ENCODE results near the gene CPA5. TPM values are rescaled to one million over a fixed set of nuclear protein-coding genes. Genes with fewer than 3 reads are reported as not detected.
"Not testable (repeated sequence)": the region's sequence is repeated elsewhere in the genome, so short reads cannot be mapped to it uniquely, and the experiment has no call there.

Gene CPA5
- total RNA-seq, 2 donors from 2014 or later: not detected

- H3K27ac ChIP-seq: peak overlapping the region; percentile 71 to 78
- H3K4me1 ChIP-seq: peaks cover 0 to 30% of the 10 kb centered on the region in 2 donors
- no peak overlapping the region for H3K4me3 ChIP-seq
- no peaks in the 10 kb centered on the region for H3K9me3 ChIP-seq
- no peak for TF ChIP-seq CTCF (IDR thresholded peaks at IDR 0.05)
- DNase-seq (ENCODE audit: low spot score): no peak
- H3K36me3 ChIP-seq: no peaks in the 10 kb centered on the region
- H3K27me3 ChIP-seq: no peaks in the 10 kb centered on the region
Measured at GRCh38 chr7:130374507-130374906, 29.9 kb downstream of the CPA5 start.

GRCh38 chr7:130376461-130376860 lies 31.8 kb downstream of the CPA5 start:
- not testable (repeated sequence) for H3K36me3 ChIP-seq; H3K27me3 ChIP-seq; H3K4me3 ChIP-seq; DNase-seq (ENCODE audit: low spot score); H3K9me3 ChIP-seq; H3K27ac ChIP-seq
- peaks cover 0 to 29% of the 10 kb centered on the region in 2 donors for H3K4me1 ChIP-seq

GRCh38 chr7:130377178-130377577 lies 32.6 kb downstream of the CPA5 start:
- H3K4me1 ChIP-seq: peaks cover 0 to 29% of the 10 kb centered on the region in 2 donors
- DNase-seq (ENCODE audit: low spot score): no peak
- no peaks in the 10 kb centered on the region for H3K9me3 ChIP-seq
- no peak for TF ChIP-seq CTCF (IDR thresholded peaks at IDR 0.05)
- H3K27me3 ChIP-seq: no peaks in the 10 kb centered on the region
- no peak overlapping the region for H3K4me3 ChIP-seq
- H3K36me3 ChIP-seq: no peaks in the 10 kb centered on the region
- no peak overlapping the region for H3K27ac ChIP-seq

- Histone ChIP-seq H3K4me1 (peaks cover 0 to 12% of the 10 kb centered on the region in 2 donors), H3K4me3 (no peak overlapping the region), H3K27ac (no peak overlapping the region), H3K36me3 (no peaks in the 10 kb centered on the region), H3K9me3 (no peaks in the 10 kb centered on the region), H3K27me3 (no peaks in the 10 kb centered on the region)
- no peak for DNase-seq (ENCODE audit: low spot score)
- no peak for TF ChIP-seq CTCF (IDR thresholded peaks at IDR 0.05)
Measured at GRCh38 chr7:130379019-130379418, 34.4 kb downstream of the CPA5 start.

- TF ChIP-seq CTCF (IDR thresholded peaks at IDR 0.05): no peak
- H3K4me3 ChIP-seq: no peak overlapping the region
- no peaks in the 10 kb centered on the region for H3K9me3 ChIP-seq
- no peak for DNase-seq (ENCODE audit: low spot score)
- H3K36me3 ChIP-seq: no peaks in the 10 kb centered on the region
- H3K4me1 ChIP-seq: peaks cover 0 to 10% of the 10 kb centered on the region in 2 donors
- H3K27ac ChIP-seq: no peak overlapping the region
- H3K27me3 ChIP-seq: no peaks in the 10 kb centered on the region
Measured at GRCh38 chr7:130379532-130379920, 34.9 kb downstream of the CPA5 start.

- TF ChIP-seq CTCF (IDR thresholded peaks at IDR 0.05): no peak
- Histone ChIP-seq H3K36me3 (no peaks in the 10 kb centered on the region), H3K27me3 (no peaks in the 10 kb centered on the region), H3K27ac (no peak within 1 kb of the TSS), H3K9me3 (no peaks in the 10 kb centered on the region), H3K4me3 (no peak within 1 kb of the TSS), H3K4me1 (peaks cover 0 to 10% of the 10 kb centered on the region in 2 donors)
- DNase-seq (ENCODE audit: low spot score): no peak
Measured at GRCh38 chr7:130379921-130380860, 35.6 kb downstream of the CPA5 start, which contains the start of gene CPA1. TSS of gene CPA1 (plus strand) at chr7:130380494. CDS start at chr7:130380521, 27 bp downstream.
